GM18951 (cell line): ENCODE data around the gene MAD2L1BP.
"Not testable (repeated sequence)": the region's sequence is repeated elsewhere in the genome, so short reads cannot be mapped to it uniquely, and the experiment has no call there.

Experiments
- POLR2A ChIP-seq: IDR thresholded peaks from 4 replicates; pipeline ENCODE4 v1.6.1; 2011; ENCODE audit warnings: mild to moderate bottlenecking; ENCODE audit not compliant: insufficient read length, insufficient read depth; ENCODE audit errors: extremely low read depth
- in situ Hi-C: fragments of 300-500 bp; cut with MboI; formaldehyde crosslinking; loops from one replicate; pipeline ENCODE4 v1.12.0; 2022; ENCODE audit warnings: low sequenced_read_pairs, mixed read lengths, inconsistent platforms; ENCODE audit not compliant: unreplicated experiment

Gene MAD2L1BP, protein sequence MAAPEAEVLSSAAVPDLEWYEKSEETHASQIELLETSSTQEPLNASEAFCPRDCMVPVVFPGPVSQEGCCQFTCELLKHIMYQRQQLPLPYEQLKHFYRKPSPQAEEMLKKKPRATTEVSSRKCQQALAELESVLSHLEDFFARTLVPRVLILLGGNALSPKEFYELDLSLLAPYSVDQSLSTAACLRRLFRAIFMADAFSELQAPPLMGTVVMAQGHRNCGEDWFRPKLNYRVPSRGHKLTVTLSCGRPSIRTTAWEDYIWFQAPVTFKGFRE

GRCh38 chr6:43635387-43636307 lies at the start of gene MAD2L1BP:
Gene MAD2L1BP (plus strand): TSS chr6:43635840. CDS start chr6:43635876, 36 bp downstream.
- in situ Hi-C loops = no loop called here
- peak; percentile 95 for TF ChIP-seq POLR2A

- in situ Hi-C loops = no loop called here
- TF ChIP-seq POLR2A = no peak
Measured at GRCh38 chr6:43588194-43588593, 47.4 kb upstream of the MAD2L1BP start.

GRCh38 chr6:43589564-43589963 lies 46.1 kb upstream of the MAD2L1BP start:
- in situ Hi-C loops = not testable (repeated sequence)

GRCh38 chr6:43593938-43594337 lies 41.7 kb upstream of the MAD2L1BP start:
- no peak for TF ChIP-seq POLR2A
- in situ Hi-C loops = no loop called here

- TF ChIP-seq POLR2A = no peak
- in situ Hi-C loops = no loop called here
Measured at GRCh38 chr6:43600595-43600994, 35.0 kb upstream of the MAD2L1BP start.

GRCh38 chr6:43604174-43604573 lies 31.5 kb upstream of the MAD2L1BP start:
- TF ChIP-seq POLR2A = no peak
- in situ Hi-C loops = no loop called here

DNA sequence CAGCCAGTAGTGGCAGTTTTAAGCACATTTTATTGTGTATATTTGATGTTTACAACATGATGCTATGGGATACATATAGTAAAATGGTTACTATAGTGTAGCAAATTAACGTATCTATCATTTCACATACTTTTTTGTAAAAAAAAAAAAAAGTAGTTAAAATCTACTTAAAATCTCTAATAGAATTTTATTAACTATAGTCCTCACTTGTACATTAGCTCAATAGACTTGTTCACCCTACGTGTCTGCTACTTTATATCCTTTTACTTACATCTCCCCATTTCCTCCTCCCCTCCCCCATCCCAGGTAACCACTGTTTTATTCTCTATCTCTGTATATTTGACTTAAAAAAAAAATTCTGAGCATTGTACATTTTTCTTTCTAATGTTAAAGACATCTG lies 29.6 kb upstream of the MAD2L1BP start:
- no peak for TF ChIP-seq POLR2A
- in situ Hi-C loops = no loop called here

DNA sequence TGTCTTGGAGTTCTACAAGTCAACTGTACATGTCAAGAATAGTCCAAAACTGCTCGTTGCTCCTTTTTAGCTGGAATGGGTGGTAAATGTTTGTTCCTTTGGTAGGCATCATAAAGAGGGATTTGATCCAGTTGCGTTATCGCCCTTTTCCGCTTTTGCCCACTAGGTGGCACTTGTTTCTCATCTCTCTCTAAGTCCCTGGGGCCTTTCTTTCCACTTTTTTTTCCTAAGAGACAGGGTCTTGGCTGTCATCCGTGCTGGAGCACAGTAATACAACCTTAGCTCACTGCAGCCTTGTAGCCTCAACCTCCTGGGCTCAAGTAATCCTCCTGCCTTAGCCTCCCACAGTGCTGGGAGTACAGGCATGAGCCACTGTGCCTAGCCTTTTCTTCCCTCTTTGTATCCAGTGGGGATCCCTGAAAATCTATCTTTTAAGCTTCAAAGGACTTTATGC lies 27.3 kb upstream of the MAD2L1BP start:
- no peak for TF ChIP-seq POLR2A
- in situ Hi-C loops = no loop called here

DNA sequence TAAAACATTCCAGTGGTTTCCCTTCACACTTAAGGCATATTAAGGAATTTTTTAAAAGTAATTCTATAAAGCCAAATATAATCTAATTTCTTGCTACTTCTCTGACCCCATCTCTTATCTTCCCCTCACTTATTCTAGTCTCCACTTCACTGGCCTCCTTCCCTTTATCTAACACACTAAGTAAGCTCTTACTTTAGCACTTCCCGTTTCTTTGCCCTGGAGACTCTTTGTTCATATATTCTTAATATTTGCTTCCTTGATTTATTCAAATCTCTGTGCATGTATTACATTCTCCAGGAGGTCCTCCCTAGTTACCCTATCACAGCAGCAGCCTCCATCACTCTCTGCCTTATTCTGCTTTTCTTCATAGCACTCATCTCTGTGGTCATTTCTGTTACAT lies 26.8 kb upstream of the MAD2L1BP start:
- in situ Hi-C loops = no loop called here
- TF ChIP-seq POLR2A = no peak

DNA sequence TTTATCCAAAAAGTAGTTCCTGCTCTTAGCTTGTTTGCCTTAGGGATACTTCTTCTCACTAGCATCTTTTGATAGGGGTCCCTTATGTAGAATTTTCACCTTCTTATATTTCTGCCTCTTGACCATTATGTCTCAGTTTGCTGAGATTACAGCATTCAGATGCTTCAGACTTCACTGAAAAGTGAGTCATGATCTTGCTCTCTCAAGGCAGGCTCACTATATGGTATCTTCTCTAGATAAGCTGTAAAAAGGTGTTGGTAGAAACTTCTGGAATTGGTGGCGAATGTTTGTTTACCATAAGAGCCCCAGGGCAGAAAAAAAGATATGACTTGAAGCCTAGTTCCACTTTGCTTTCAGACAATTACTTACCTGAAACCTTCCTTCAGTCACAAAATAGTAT lies 26.2 kb upstream of the MAD2L1BP start:
- no peak for TF ChIP-seq POLR2A
- in situ Hi-C loops = no loop called here

GRCh38 chr6:43610431-43610830 lies 25.2 kb upstream of the MAD2L1BP start:
- no peak for TF ChIP-seq POLR2A
- in situ Hi-C loops = no loop called here

GRCh38 chr6:43613721-43614395 lies 21.8 kb upstream of the MAD2L1BP start:
- TF ChIP-seq POLR2A = no peak
- in situ Hi-C loops = no loop called here

- in situ Hi-C loops = no loop called here
- no peak for TF ChIP-seq POLR2A
Measured at GRCh38 chr6:43614396-43614730, 21.3 kb upstream of the MAD2L1BP start.
